ENCODE measurements around the gene ZSCAN2.
A peak's percentile ranks its signal among the peaks of the same experiment; 100 is the strongest.
"Not testable (repeated sequence)": the region's sequence is repeated elsewhere in the genome, so short reads cannot be mapped to it uniquely, and the experiment has no call there.

ZSCAN2 gene

GRCh38 chr15:84600687-84601554, at the start of gene ZSCAN2:
Gene ZSCAN2, plus strand, starts transcription at chr15:84601009. Its CDS starts 2,919 bp downstream, at chr15:84603928.
- DNase-seq, result peak; percentile 96

GRCh38 chr15:84551624-84552023, 49.2 kb upstream of the ZSCAN2 start:
- not testable (repeated sequence) for DNase-seq

DNA sequence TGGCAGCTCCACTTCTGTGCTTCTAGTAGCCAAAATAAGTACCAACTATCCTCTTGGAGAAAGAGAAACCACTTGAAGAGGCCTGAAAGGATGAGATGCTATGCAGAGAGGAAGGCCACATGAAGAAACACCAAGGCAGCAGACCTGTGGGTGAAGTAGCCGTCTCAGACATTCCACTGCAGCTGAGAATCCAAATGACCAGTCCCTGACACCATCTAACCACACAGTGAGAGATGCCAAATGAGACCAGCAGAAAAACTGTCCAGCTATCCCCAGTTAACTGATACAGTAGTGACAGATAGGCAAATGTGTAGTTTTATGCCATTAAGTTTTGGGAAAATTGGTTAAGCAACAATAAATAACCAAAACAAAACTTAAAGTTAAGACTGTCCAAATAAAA, 47.9 kb upstream of the ZSCAN2 start:
- no peak for DNase-seq

DNA sequence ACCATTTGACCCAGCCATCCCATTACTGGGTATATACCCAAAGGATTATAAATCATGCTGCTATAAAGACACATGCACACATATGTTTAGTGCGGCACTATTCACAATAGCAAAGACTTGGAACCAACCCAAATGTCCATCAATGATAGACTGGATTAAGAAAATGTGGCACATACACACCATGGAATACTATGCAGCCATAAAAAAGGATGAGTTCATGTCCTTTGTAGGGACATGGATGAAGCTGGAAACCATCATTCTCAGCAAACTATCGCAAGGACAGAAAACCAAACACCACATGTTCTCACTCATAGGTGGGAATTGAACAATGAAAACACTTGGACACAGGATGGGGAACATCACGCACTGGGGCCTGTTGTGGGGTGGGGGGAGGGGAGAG, 44.1 kb upstream of the ZSCAN2 start:
- not testable (repeated sequence) for DNase-seq

GRCh38 chr15:84568021-84568420, 32.8 kb upstream of the ZSCAN2 start:
- not testable (repeated sequence) for DNase-seq

GRCh38 chr15:84570164-84570735, 30.6 kb upstream of the ZSCAN2 start:
- peak; percentile 55 for DNase-seq

- no peak for DNase-seq
These were observed 28.6 kb upstream of the ZSCAN2 start for GRCh38 chr15:84572231-84572630.

GRCh38 chr15:84575493-84575892, 25.3 kb upstream of the ZSCAN2 start:
- DNase-seq, result no peak

DNA sequence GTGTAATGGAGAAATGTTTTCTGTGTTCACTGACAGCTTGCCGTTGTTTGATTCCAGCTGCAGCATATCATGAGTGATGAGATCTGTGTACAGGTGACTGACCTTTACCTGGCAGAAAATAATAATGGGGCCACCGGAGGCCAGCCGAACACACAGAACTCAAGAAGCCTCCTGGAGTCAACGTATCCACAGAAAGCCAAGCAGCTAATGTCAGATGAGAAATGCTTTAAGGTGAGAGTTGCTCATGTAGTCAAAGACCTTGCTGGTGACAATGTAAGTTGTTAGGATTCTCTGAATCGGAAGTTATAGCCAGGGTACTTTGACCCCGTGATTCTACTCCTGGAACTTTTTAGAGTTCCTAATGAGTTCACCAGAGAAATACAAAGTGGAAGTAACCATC, 22.9 kb upstream of the ZSCAN2 start:
- DNase-seq, result not testable (repeated sequence)

DNA sequence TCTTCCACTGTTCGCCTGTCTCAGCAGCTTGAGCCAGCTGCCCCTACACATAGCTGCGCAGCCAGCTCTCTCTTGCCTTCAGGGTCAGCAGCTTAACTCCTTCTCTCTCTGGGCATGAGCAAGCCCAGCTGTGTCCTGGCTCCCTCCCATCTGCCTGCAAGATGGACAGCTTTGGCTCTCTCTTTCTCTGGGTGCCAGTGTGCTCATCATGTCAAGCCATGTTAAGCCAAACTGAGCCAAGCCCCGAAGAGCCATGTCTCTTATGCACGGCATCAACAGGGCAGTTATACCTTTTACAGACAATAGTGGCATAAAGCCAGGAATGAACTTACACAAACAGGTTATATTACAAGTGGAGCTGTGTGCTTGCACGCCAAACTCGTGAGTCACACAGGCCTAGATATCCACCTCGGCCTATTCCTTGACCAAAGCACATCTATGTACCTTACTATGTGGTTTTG, 21.5 kb upstream of the ZSCAN2 start:
- not testable (repeated sequence) for DNase-seq

DNA sequence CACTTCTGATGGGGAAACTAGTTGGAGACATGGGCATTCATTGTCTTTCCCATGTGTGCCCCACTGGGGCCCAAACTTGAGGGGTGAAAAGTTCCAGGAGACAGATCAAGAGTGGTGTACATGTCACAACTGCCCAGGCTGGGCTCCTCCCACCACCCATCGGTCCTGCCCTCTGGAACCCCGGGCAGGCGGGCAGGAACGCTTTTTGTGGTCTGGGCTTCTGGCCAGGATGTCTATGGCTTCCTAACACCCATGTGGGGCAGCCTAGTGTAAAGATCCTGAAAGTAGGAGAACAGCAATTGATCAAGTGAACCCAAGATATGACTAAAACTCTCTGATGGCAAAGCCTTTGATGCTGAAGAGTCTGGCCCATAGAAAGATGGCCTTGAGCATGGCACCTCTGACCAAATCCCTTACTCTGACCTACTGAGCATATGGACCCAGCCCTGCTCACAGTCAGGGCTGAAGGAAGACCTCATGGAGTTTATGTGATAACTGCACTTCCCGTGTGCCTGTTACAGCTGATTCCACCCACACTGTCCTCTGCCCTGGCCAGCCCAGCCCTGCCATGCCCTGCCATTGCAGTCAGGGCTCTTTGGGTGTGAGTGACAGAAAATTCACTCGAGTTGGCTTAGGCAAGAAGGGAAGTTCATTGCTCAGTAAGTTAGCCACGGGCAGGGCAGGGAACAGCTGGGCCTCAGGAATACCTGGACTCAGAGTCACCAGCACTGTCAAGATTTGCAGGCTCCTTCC, 19.0 kb upstream of the ZSCAN2 start:
- DNase-seq, result not testable (repeated sequence)

GRCh38 chr15:84582583-84583157, 18.1 kb upstream of the ZSCAN2 start:
- no peak for DNase-seq

GRCh38 chr15:84583921-84584320, 16.9 kb upstream of the ZSCAN2 start:
- not testable (repeated sequence) for DNase-seq

GRCh38 chr15:84586696-84587095, 14.1 kb upstream of the ZSCAN2 start:
- DNase-seq, result no peak

- DNase-seq, result peak; percentile 85
These were observed 12.5 kb upstream of the ZSCAN2 start for GRCh38 chr15:84588053-84588874.

- DNase-seq, result no peak
These were observed 10.4 kb upstream of the ZSCAN2 start for GRCh38 chr15:84590406-84590805.

GRCh38 chr15:84591815-84592214, 9.0 kb upstream of the ZSCAN2 start:
- DNase-seq, result no peak

DNA sequence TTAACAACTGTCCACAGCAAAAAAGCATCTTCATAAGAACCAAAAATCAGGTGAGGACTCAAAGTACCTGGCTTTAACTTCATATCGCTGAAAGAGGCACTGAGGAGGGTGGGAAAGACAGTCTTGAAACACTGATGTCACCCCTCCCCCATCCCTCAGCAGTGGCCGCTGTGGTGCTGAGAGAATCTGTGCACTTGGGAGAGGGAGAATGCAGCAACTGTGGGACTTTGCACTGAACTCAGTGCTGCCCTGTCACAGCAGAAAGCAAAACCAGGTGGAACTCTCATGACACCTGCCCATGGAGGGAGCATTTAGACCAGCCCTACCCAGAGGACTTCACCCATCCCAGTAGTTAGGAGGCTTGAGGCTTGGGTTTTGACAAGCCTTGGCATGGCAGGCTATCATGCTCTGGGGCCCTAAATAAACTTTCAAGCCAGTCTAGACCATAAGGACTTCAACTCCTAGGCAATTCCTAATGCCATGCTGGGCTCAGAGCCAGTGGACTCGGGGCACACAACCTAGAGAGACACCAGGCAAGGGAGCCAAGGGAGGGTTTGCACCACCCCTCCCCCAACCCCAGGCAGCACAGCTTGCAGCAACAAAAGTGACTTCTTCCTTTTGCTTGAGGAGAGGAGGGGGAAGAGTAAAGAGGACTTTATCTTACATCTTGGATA, 6.1 kb upstream of the ZSCAN2 start:
- DNase-seq, result no peak

DNA sequence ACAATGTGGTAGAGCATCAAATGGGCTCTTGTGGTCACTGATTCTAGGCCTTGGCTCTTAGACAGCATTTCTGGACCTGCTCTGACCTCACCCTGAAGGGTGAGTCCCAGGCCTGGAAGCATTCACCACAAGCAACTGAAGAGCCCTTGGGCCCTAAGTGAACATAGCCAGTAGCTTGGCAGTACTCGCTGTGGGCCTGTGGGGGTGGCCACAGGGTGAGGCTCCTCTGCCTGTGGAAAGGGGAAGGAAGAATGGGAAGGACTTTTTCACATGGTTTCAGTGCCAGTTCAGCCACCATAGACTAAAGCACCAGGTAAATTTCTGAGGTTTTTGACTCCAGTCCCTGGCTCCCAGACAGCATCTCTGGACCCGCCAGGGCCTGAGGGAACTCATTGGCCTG, 5.1 kb upstream of the ZSCAN2 start:
- no peak for DNase-seq

GRCh38 chr15:84597296-84597695, 3.5 kb upstream of the ZSCAN2 start:
- no peak for DNase-seq

GRCh38 chr15:84598250-84598649, 2.6 kb upstream of the ZSCAN2 start:
- no peak for DNase-seq

- peak; percentile 36 for DNase-seq
These were observed 1.8 kb upstream of the ZSCAN2 start for GRCh38 chr15:84598993-84599392.

Measured in activated naive CD4-positive, alpha-beta T cell treated with Interleukin-2 at 50 U/mL for 16 hours (primary cell).